BJ (cell line): ENCODE results near the gene TMEM144. TPM values are rescaled to one million over a fixed set of nuclear protein-coding genes. Genes with fewer than 3 reads are reported as not detected.

Experiments
- CTCF ChIA-PET: fragments of 350-600 bp; formaldehyde crosslinking; extraction: SDS; loops from one replicate; lab custom pipeline; 2021; ENCODE audit warnings: antibody characterized with exemption, inconsistent platforms; lab: Yijun Ruan, JAX
- POLR2A ChIA-PET: fragments of 300-600 bp; sonication (Branson Sonifier 250); formaldehyde crosslinking; extraction: SDS; loops from one replicate; lab custom pipeline; 2021; ENCODE audit warnings: antibody characterized with exemption; lab: Charles Lee
- DNase-seq: peaks from one replicate; pipeline ENCODE4 v3.0.0-alpha.2; 2011; ENCODE audit warnings: low read depth
- H3K27me3 ChIP-seq: 2 replicates; pipeline ENCODE4 v1.6.0; 2011; ENCODE audit warnings: low read length; ENCODE audit not compliant: control insufficient read depth, insufficient read depth
- H3K36me3 ChIP-seq: 2 replicates; pipeline ENCODE4 v1.5.1; 2011; ENCODE audit warnings: low read length; ENCODE audit not compliant: control insufficient read depth, insufficient read depth
- H3K4me3 ChIP-seq: 2 replicates; pipeline ENCODE4 v1.5.1; 2011; ENCODE audit warnings: low read depth, mild to moderate bottlenecking, control low read depth, low read length
- CTCF ChIP-seq: IDR thresholded peaks from 2 replicates; pipeline ENCODE4 v1.5.1; 2011; ENCODE audit warnings: low read depth, mild to moderate bottlenecking, control low read depth, inconsistent platforms, low read length, moderate library complexity; ENCODE audit not compliant: insufficient read depth
- polyA plus RNA-seq: library from polyadenylated mRNA; depleted of rRNA; stranded (reverse); fragments of >200 nt; gene quantifications from 2 replicates; pipeline ENCODE4 v1.2.3, GENCODE V29; 2011

TMEM144 gene
- polyA plus RNA-seq, 1 experiment = 0.65 TPM

GRCh38 chr4:158164768-158165213 is 45.5 kb upstream of the TMEM144 start:
- no peak for DNase-seq
- ChIA-PET POLR2A (no interaction called here), CTCF (interaction anchor here (0.5 kb wide), 1 partner anchor 560 kb away, joined by 3 read pairs; no protein-coding TSS in a partner anchor)
- no peak for TF ChIP-seq CTCF
- Histone ChIP-seq H3K36me3 (no peaks in the 10 kb centered on the region), H3K27me3 (no peaks in the 10 kb centered on the region), H3K4me3 (no peak overlapping the region)

GRCh38 chr4:158166701-158167100 is 43.6 kb upstream of the TMEM144 start:
- CTCF ChIA-PET = no interaction called here
- Histone ChIP-seq H3K27me3 (no peaks in the 10 kb centered on the region), H3K36me3 (no peaks in the 10 kb centered on the region), H3K4me3 (no peak overlapping the region)
- DNase-seq = no peak
- POLR2A ChIA-PET = no interaction called here
- no peak for TF ChIP-seq CTCF

GRCh38 chr4:158168606-158169005 is 41.7 kb upstream of the TMEM144 start:
- ChIA-PET POLR2A (no interaction called here), CTCF (interaction anchor here (1.9 kb wide), 1 partner anchor 10 kb away, joined by 8 read pairs; no protein-coding TSS in a partner anchor)
- TF ChIP-seq CTCF = no peak
- DNase-seq = no peak
- Histone ChIP-seq H3K36me3 (no peaks in the 10 kb centered on the region), H3K4me3 (no peak overlapping the region), H3K27me3 (no peaks in the 10 kb centered on the region)

GRCh38 chr4:158169506-158169905 is 40.8 kb upstream of the TMEM144 start:
- ChIA-PET POLR2A (no interaction called here), CTCF (interaction anchor here (0.9 to 1.9 kb wide), 5 partner anchors 11 to 176 kb away, joined by 3 to 11 read pairs (median 8); no protein-coding TSS in a partner anchor)
- peak overlapping the region; percentile 22 for H3K4me3 ChIP-seq
- H3K27me3 ChIP-seq = no peaks in the 10 kb centered on the region
- no peak for DNase-seq
- H3K36me3 ChIP-seq = no peaks in the 10 kb centered on the region
- no peak for TF ChIP-seq CTCF

GRCh38 chr4:158169931-158170690 is 40.2 kb upstream of the TMEM144 start:
- no peaks in the 10 kb centered on the region for H3K27me3 ChIP-seq
- no peak for DNase-seq
- peak overlapping the region; percentile 22 for H3K4me3 ChIP-seq
- no peaks in the 10 kb centered on the region for H3K36me3 ChIP-seq
- POLR2A ChIA-PET = no interaction called here
- no peak for TF ChIP-seq CTCF
- CTCF ChIA-PET = interaction anchor here (0.9 to 2.2 kb wide), 14 partner anchors 9 to 177 kb away, joined by 3 to 18 read pairs (median 4); no protein-coding TSS in a partner anchor
